NT2/D1 (cell line): ENCODE data around the gene ZDHHC18.
A peak's percentile ranks its signal among the peaks of the same experiment; 100 is the strongest.

Source experiments
- DNase-seq: peaks from one replicate; pipeline ENCODE4 v3.0.0-alpha.2; 2011; ENCODE audit warnings: low read depth, low spot score
- H3K27me3 ChIP-seq: 2 replicates; pipeline ENCODE4 v1.6.0; 2011; ENCODE audit warnings: mild to moderate bottlenecking; ENCODE audit not compliant: insufficient read length, insufficient read depth
- H3K36me3 ChIP-seq: 2 replicates; pipeline ENCODE4 v1.6.1; 2011; ENCODE audit warnings: mild to moderate bottlenecking, low read length, mixed read lengths; ENCODE audit not compliant: insufficient read depth, insufficient read length
- H3K4me1 ChIP-seq: 2 replicates; pipeline ENCODE4 v1.5.1; 2011; ENCODE audit not compliant: insufficient read depth, insufficient read length
- H3K4me3 ChIP-seq: 2 replicates; pipeline ENCODE4 v1.5.1; 2011; ENCODE audit warnings: low read depth; ENCODE audit not compliant: insufficient read length
- H3K9ac ChIP-seq: 2 replicates; pipeline ENCODE4 v1.6.0; 2011; ENCODE audit warnings: low read depth; ENCODE audit not compliant: insufficient read length
- H3K9me3 ChIP-seq: 2 replicates; pipeline ENCODE4 v1.5.1; 2011; ENCODE audit warnings: mild to moderate bottlenecking, low read length; ENCODE audit not compliant: insufficient read depth
- SUZ12 ChIP-seq: IDR thresholded peaks from 2 replicates; pipeline ENCODE4 v1.6.1; 2011; ENCODE audit not compliant: insufficient read length, insufficient read depth; ENCODE audit errors: extremely low read depth
- YY1 ChIP-seq: IDR thresholded peaks from 2 replicates; pipeline ENCODE4 v1.6.1; 2011; ENCODE audit not compliant: insufficient read length, insufficient read depth
- ZNF274 ChIP-seq: IDR thresholded peaks from 2 replicates; pipeline ENCODE4 v1.6.1; 2011; ENCODE audit warnings: mild to moderate bottlenecking, low read depth, low read length

The ZDHHC18 gene

GRCh38 chr1:26848941-26849774 is 22.7 kb downstream of the ZDHHC18 start:
- H3K4me1 ChIP-seq = peaks cover 3% of the 10 kb centered on the region
- TF ChIP-seq ZNF274 (no peak), YY1 (no peak), SUZ12 (no peak)
- DNase-seq = no peak

GRCh38 chr1:26851106-26851684 is 24.7 kb downstream of the ZDHHC18 start:
- no peaks in the 10 kb centered on the region for H3K9me3 ChIP-seq

More at GRCh38 chr1:26848941-26849774, 22.7 kb downstream of the ZDHHC18 start:
- Histone ChIP-seq H3K9me3 (no peaks in the 10 kb centered on the region), H3K4me3 (no peak overlapping the region), H3K27me3 (no peaks in the 10 kb centered on the region), H3K9ac (no peak overlapping the region), H3K36me3 (peaks cover 80% of the 10 kb centered on the region)

GRCh38 chr1:26852701-26853100 is 26.2 kb downstream of the ZDHHC18 start:
- H3K9ac ChIP-seq = no peak overlapping the region
- DNase-seq = no peak
- no peaks in the 10 kb centered on the region for H3K9me3 ChIP-seq
- H3K4me1 ChIP-seq = peaks cover 19% of the 10 kb centered on the region
- TF ChIP-seq SUZ12 (no peak), ZNF274 (no peak), YY1 (no peak)
- H3K27me3 ChIP-seq = no peaks in the 10 kb centered on the region
- H3K36me3 ChIP-seq = peaks cover 76% of the 10 kb centered on the region
- no peak overlapping the region for H3K4me3 ChIP-seq

More at GRCh38 chr1:26851106-26851684, 24.7 kb downstream of the ZDHHC18 start:
- no peak for DNase-seq
- TF ChIP-seq SUZ12 = no peak
- no peak for TF ChIP-seq ZNF274
- no peak for TF ChIP-seq YY1
- Histone ChIP-seq H3K9ac (no peak overlapping the region), H3K4me3 (no peak overlapping the region), H3K36me3 (peaks cover 88% of the 10 kb centered on the region), H3K27me3 (no peaks in the 10 kb centered on the region), H3K4me1 (peaks cover 5% of the 10 kb centered on the region)

- no peaks in the 10 kb centered on the region for H3K9me3 ChIP-seq
- TF ChIP-seq YY1 (no peak), SUZ12 (no peak), ZNF274 (no peak)
- H3K4me3 ChIP-seq = no peak overlapping the region
- H3K36me3 ChIP-seq = peaks cover 73% of the 10 kb centered on the region
- DNase-seq = peak; percentile 58
- peaks cover 19% of the 10 kb centered on the region for H3K4me1 ChIP-seq
- no peak overlapping the region for H3K9ac ChIP-seq
- H3K27me3 ChIP-seq = no peaks in the 10 kb centered on the region
Measured at GRCh38 chr1:26853156-26853555, 26.7 kb downstream of the ZDHHC18 start.

- Histone ChIP-seq H3K4me1 (peaks cover 19% of the 10 kb centered on the region), H3K27me3 (no peaks in the 10 kb centered on the region), H3K9me3 (no peaks in the 10 kb centered on the region), H3K36me3 (peaks cover 69% of the 10 kb centered on the region), H3K9ac (no peak overlapping the region), H3K4me3 (no peak overlapping the region)
- TF ChIP-seq SUZ12 (no peak), ZNF274 (no peak), YY1 (no peak)
- DNase-seq = no peak
Measured at GRCh38 chr1:26853600-26853999, 27.1 kb downstream of the ZDHHC18 start.

GRCh38 chr1:26854906-26855305 is 28.4 kb downstream of the ZDHHC18 start:
- Histone ChIP-seq H3K9ac (no peak overlapping the region), H3K4me3 (no peak overlapping the region), H3K9me3 (no peaks in the 10 kb centered on the region), H3K36me3 (peaks cover 56% of the 10 kb centered on the region), H3K4me1 (peaks cover 25% of the 10 kb centered on the region), H3K27me3 (no peaks in the 10 kb centered on the region)
- DNase-seq = no peak
- no peak for TF ChIP-seq ZNF274
- no peak for TF ChIP-seq YY1
- no peak for TF ChIP-seq SUZ12

- TF ChIP-seq YY1 (no peak), ZNF274 (no peak), SUZ12 (no peak)
- Histone ChIP-seq H3K36me3 (peaks cover 48% of the 10 kb centered on the region), H3K4me3 (no peak overlapping the region), H3K27me3 (no peaks in the 10 kb centered on the region), H3K9me3 (no peaks in the 10 kb centered on the region), H3K9ac (no peak overlapping the region), H3K4me1 (peaks cover 25% of the 10 kb centered on the region)
- DNase-seq = no peak
Measured at GRCh38 chr1:26855636-26856035, 29.1 kb downstream of the ZDHHC18 start.
